Panc1 (cell line): Measurements from ENCODE around the gene TP53I11. TPM values are rescaled to one million over a fixed set of nuclear protein-coding genes. Genes with fewer than 3 reads are reported as not detected.

Experiments used
- ATAC-seq: fragments of 200-7000 bp; cut with Tn5 transposase; 2 replicates; pipeline ENCODE4 v1.9.1; 2020; ENCODE audit warnings: mild to moderate bottlenecking, moderate library complexity
- BruUV-seq: library from RNA; stranded (reverse); fragments of 400-500 nt; replicated peaks from 2 replicates; lab custom pipeline; 2021; lab: Mats Ljungman, UMichigan
- CTCF ChIA-PET: fragments of 300-600 bp; sonication (Branson Sonifier 250); formaldehyde crosslinking; loops from one replicate; lab custom pipeline; 2022; ENCODE audit warnings: antibody characterized with exemption; lab: Charles Lee
- POLR2A ChIA-PET: fragments of 300-600 bp; sonication (Branson Sonifier 250); formaldehyde crosslinking; loops from one replicate; lab custom pipeline; 2022; ENCODE audit warnings: antibody characterized with exemption; lab: Charles Lee
- DNase-seq: peaks from one replicate; pipeline ENCODE4 v3.0.0-alpha.2; 2010; ENCODE audit warnings: low read depth, low spot score
- H3K27ac ChIP-seq: 2 replicates; pipeline ENCODE4 v1.5.1; 2011; ENCODE audit warnings: mild to moderate bottlenecking, low read length, inconsistent platforms
- H3K27me3 ChIP-seq: fragments of 200-500 bp; sonication (Bioruptor generic); 2 replicates; pipeline ENCODE4 v1.6.0; 2014; ENCODE audit warnings: low read length, inconsistent platforms; ENCODE audit not compliant: control insufficient read depth, insufficient read depth
- H3K36me3 ChIP-seq: fragments of 200-500 bp; sonication (Bioruptor generic); 2 replicates; pipeline ENCODE4 v1.5.1; 2014; ENCODE audit warnings: inconsistent platforms, mild to moderate bottlenecking, low read length, moderate library complexity; ENCODE audit not compliant: control insufficient read depth, insufficient read depth
- H3K4me1 ChIP-seq: 2 replicates; pipeline ENCODE4 v1.5.1; 2011; ENCODE audit warnings: inconsistent platforms, mild to moderate bottlenecking, low read length, moderate library complexity; ENCODE audit not compliant: control insufficient read depth, insufficient read depth
- H3K4me3 ChIP-seq, 2 experiments: 2 replicates each; pipeline ENCODE4 v1.5.1; 2011 to 2012; ENCODE audit warnings: low read depth in 2 of 2, low read length in 2 of 2, mild to moderate bottlenecking in 2 of 2, inconsistent platforms in 1 of 2, moderate library complexity in 1 of 2
- H3K9me3 ChIP-seq: fragments of 200-500 bp; sonication (Bioruptor generic); 2 replicates; pipeline ENCODE4 v1.5.1; 2014; ENCODE audit warnings: low read depth, mild to moderate bottlenecking, inconsistent platforms, low read length, moderate library complexity; ENCODE audit not compliant: control insufficient read depth, insufficient read depth
- POLR2AphosphoS5 ChIP-seq: IDR thresholded peaks from 2 replicates; pipeline ENCODE4 v1.6.1; 2012; ENCODE audit warnings: mild to moderate bottlenecking, low read depth, low read length, moderate library complexity
- SIN3A ChIP-seq: IDR thresholded peaks from 2 replicates; pipeline ENCODE4 v1.6.1; 2012; ENCODE audit warnings: low read depth, mild to moderate bottlenecking, low read length, moderate library complexity, borderline replicate concordance; ENCODE audit not compliant: insufficient read depth
- TCF7L2 ChIP-seq: IDR thresholded peaks from 2 replicates; pipeline ENCODE4 v1.6.1; 2011; ENCODE audit warnings: mild to moderate bottlenecking, low read depth, low read length, inconsistent platforms
- in situ Hi-C: cut with HindIII; loops from 2 replicates; pipeline ENCODE4 v1.10.0; 2016; ENCODE audit warnings: low sequenced_read_pairs, low pct_unique_long_range_greater_than_20kb
- intact Hi-C: fragments of 100-400 bp; cut with micrococcal nuclease; formaldehyde crosslinking; loops from one replicate; pipeline ENCODE4 v1.10.0; 2022; ENCODE audit not compliant: unreplicated experiment
- total RNA-seq: library from RNA; stranded (reverse); gene quantifications from one replicate; pipeline ENCODE4 v1.2.1, GENCODE V29; 2021; ENCODE audit not compliant: unreplicated experiment
- TF ChIP-seq, protein P1 (sequence below), 2 experiments: IDR thresholded peaks; 2 replicates each; pipeline ENCODE4 v1.6.1; 2011 to 2012; ENCODE audit warnings: low read depth in 2 of 2, control low read depth in 1 of 2, low read length in 1 of 2, mild to moderate bottlenecking in 1 of 2, moderate library complexity in 1 of 2; ENCODE audit not compliant: insufficient read depth in 1 of 2
- TF ChIP-seq, protein P2 (sequence below): fragments of 450-650 bp; IDR thresholded peaks from 2 replicates; pipeline ENCODE4 v1.5.1; 2017; ENCODE audit warnings: mild to moderate bottlenecking

Gene TP53I11
- total RNA-seq, 1 experiment from 2014 or later: 132 TPM

GRCh38 chr11:44899959-44900358, 50.7 kb downstream of the TP53I11 start:
- no TSS peak for BruUV-seq
- in situ Hi-C loops: no loop called here
- TF ChIP-seq SIN3A: no peak
- TF ChIP-seq, protein P1, sequence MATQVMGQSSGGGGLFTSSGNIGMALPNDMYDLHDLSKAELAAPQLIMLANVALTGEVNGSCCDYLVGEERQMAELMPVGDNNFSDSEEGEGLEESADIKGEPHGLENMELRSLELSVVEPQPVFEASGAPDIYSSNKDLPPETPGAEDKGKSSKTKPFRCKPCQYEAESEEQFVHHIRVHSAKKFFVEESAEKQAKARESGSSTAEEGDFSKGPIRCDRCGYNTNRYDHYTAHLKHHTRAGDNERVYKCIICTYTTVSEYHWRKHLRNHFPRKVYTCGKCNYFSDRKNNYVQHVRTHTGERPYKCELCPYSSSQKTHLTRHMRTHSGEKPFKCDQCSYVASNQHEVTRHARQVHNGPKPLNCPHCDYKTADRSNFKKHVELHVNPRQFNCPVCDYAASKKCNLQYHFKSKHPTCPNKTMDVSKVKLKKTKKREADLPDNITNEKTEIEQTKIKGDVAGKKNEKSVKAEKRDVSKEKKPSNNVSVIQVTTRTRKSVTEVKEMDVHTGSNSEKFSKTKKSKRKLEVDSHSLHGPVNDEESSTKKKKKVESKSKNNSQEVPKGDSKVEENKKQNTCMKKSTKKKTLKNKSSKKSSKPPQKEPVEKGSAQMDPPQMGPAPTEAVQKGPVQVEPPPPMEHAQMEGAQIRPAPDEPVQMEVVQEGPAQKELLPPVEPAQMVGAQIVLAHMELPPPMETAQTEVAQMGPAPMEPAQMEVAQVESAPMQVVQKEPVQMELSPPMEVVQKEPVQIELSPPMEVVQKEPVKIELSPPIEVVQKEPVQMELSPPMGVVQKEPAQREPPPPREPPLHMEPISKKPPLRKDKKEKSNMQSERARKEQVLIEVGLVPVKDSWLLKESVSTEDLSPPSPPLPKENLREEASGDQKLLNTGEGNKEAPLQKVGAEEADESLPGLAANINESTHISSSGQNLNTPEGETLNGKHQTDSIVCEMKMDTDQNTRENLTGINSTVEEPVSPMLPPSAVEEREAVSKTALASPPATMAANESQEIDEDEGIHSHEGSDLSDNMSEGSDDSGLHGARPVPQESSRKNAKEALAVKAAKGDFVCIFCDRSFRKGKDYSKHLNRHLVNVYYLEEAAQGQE (IDR thresholded peaks at IDR 0.05; ENCODE audit: insufficient read depth in 1 of 2, low read depth in 2 of 2, low read length in 1 of 2): no peak
- TF ChIP-seq, protein P2, sequence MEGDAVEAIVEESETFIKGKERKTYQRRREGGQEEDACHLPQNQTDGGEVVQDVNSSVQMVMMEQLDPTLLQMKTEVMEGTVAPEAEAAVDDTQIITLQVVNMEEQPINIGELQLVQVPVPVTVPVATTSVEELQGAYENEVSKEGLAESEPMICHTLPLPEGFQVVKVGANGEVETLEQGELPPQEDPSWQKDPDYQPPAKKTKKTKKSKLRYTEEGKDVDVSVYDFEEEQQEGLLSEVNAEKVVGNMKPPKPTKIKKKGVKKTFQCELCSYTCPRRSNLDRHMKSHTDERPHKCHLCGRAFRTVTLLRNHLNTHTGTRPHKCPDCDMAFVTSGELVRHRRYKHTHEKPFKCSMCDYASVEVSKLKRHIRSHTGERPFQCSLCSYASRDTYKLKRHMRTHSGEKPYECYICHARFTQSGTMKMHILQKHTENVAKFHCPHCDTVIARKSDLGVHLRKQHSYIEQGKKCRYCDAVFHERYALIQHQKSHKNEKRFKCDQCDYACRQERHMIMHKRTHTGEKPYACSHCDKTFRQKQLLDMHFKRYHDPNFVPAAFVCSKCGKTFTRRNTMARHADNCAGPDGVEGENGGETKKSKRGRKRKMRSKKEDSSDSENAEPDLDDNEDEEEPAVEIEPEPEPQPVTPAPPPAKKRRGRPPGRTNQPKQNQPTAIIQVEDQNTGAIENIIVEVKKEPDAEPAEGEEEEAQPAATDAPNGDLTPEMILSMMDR: no peak
- TF ChIP-seq POLR2AphosphoS5: no peak
- no peak for TF ChIP-seq TCF7L2
- no peaks in the 10 kb centered on the region for H3K36me3 ChIP-seq
- no peaks in the 10 kb centered on the region for H3K4me1 ChIP-seq
- ChIA-PET POLR2A (no interaction called here), CTCF (no interaction called here)
- intact Hi-C loops: loop anchor here (10.0 kb wide), 1 partner anchor 335 kb away; the partner anchor contains the start of gene CD82
- H3K27ac ChIP-seq: no peak overlapping the region
- DNase-seq (no peak), ATAC-seq (peak; percentile 54; the same call in 1 of the 2 replicates)
- no peak overlapping the region for H3K4me3 ChIP-seq
- H3K27me3 ChIP-seq: no peaks in the 10 kb centered on the region
- H3K9me3 ChIP-seq: no peaks in the 10 kb centered on the region

GRCh38 chr11:44893846-44894617, 56.7 kb downstream of the TP53I11 start:
- no TSS peak for BruUV-seq
- H3K27ac ChIP-seq: no peak overlapping the region
- DNase-seq: no peak
- no peaks in the 10 kb centered on the region for H3K36me3 ChIP-seq
- ChIA-PET POLR2A (no interaction called here), CTCF (interaction anchor here (0.6 to 0.9 kb wide), 3 partner anchors 24 to 272 kb away, joined by 3 read pairs; no protein-coding TSS in a partner anchor)
- H3K4me3 ChIP-seq: no peak overlapping the region
- H3K4me1 ChIP-seq: 0 out of 2 replicates have a peak, but pooled peaks cover 6% of the 10 kb centered on the region
- no peaks in the 10 kb centered on the region for H3K27me3 ChIP-seq
- H3K9me3 ChIP-seq: no peaks in the 10 kb centered on the region
- intact Hi-C loops: loop anchor here (5.0 kb wide), 1 partner anchor 167 kb away; the partner anchor contains the start of gene TSPAN18
- TF ChIP-seq TCF7L2 (no peak), POLR2AphosphoS5 (no peak)
- TF ChIP-seq, protein P2: peak; percentile 93
- in situ Hi-C loops: no loop called here
- ATAC-seq: peak; percentile 93
